Measurements from ENCODE around the gene POMGNT1. TPM values are rescaled to one million over a fixed set of nuclear protein-coding genes. Genes with fewer than 3 reads are reported as not detected.

The POMGNT1 gene
- total RNA-seq, 1 donor from 2014 or later: 55.7 TPM

GRCh38 chr1:46176211-46176865, 21.9 kb downstream of the POMGNT1 start, which contains the start of gene P3R3URF:
TSS of gene P3R3URF (minus strand) at chr1:46176488. CDS start at chr1:46176471, 17 bp downstream.
- Histone ChIP-seq H3K4me1 (peaks cover 8% of the 10 kb centered on the region), H4K20me1 (ENCODE audit: low read depth) (no peaks in the 10 kb centered on the region), H3K79me2 (ENCODE audit: low read depth) (no peaks in the 10 kb centered on the region), H3K4me2 (no peak within 1 kb of the TSS), H3K9ac (no peak within 1 kb of the TSS), H3K27ac (no peak within 1 kb of the TSS), H3F3A (ENCODE audit: low read depth) (no peaks in the 10 kb centered on the region), H2AFZ (replicated peaks) (no peak within 1 kb of the TSS), H3K36me3 (no peaks in the 10 kb centered on the region), H3K9me3 (ENCODE audit: low read depth) (no peaks in the 10 kb centered on the region), H3K27me3 (no peaks in the 10 kb centered on the region), H3K4me3 (no peak within 1 kb of the TSS)
- no peaks in the 10 kb centered on the region for H3K9me3 Mint-ChIP-seq
- DNase-seq (ENCODE audit: low spot score): no peak
- no peak within 1 kb of the TSS for H3K4me3 Mint-ChIP-seq
- H3K36me3 Mint-ChIP-seq: no peaks in the 10 kb centered on the region
- no peak for TF ChIP-seq EZH2phosphoT487 (IDR thresholded peaks at IDR 0.05)
- no peak for TF ChIP-seq EZH2 (IDR thresholded peaks at IDR 0.05)
- TF ChIP-seq, protein P1, sequence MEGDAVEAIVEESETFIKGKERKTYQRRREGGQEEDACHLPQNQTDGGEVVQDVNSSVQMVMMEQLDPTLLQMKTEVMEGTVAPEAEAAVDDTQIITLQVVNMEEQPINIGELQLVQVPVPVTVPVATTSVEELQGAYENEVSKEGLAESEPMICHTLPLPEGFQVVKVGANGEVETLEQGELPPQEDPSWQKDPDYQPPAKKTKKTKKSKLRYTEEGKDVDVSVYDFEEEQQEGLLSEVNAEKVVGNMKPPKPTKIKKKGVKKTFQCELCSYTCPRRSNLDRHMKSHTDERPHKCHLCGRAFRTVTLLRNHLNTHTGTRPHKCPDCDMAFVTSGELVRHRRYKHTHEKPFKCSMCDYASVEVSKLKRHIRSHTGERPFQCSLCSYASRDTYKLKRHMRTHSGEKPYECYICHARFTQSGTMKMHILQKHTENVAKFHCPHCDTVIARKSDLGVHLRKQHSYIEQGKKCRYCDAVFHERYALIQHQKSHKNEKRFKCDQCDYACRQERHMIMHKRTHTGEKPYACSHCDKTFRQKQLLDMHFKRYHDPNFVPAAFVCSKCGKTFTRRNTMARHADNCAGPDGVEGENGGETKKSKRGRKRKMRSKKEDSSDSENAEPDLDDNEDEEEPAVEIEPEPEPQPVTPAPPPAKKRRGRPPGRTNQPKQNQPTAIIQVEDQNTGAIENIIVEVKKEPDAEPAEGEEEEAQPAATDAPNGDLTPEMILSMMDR (IDR thresholded peaks at IDR 0.05): no peak
- no peak within 1 kb of the TSS for H3K27ac Mint-ChIP-seq
- H3K4me1 Mint-ChIP-seq: peaks cover 8% of the 10 kb centered on the region
- no peaks in the 10 kb centered on the region for H3K27me3 Mint-ChIP-seq (ENCODE audit: insufficient read depth, low read depth)

DNA sequence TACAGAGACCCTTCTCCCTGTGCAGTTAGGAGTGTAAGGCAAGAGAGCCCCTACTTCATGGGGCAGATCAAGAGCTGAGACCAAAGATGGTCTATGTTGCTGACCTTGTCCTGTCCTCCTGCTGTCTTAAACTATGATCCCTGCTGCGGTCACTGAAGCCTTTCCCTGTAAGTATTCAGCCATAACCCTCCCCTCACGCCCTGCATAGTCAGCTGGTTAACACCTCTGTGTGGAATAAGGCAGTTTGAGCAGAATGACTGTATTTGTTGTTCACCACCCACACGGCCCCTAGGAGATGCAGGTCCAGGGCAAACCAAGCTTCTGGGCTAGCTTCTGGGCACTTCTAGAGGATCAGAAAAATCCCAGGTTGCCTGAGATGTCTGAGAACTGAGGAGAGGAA, 23.0 kb downstream of the POMGNT1 start:
- no peaks in the 10 kb centered on the region for H3K27me3 Mint-ChIP-seq (ENCODE audit: insufficient read depth, low read depth)
- no peaks in the 10 kb centered on the region for H3K36me3 Mint-ChIP-seq
- no peaks in the 10 kb centered on the region for H3K9me3 Mint-ChIP-seq
- Histone ChIP-seq H3K4me1 (peaks cover 8% of the 10 kb centered on the region), H3K79me2 (ENCODE audit: low read depth) (no peaks in the 10 kb centered on the region), H3K4me3 (no peak overlapping the region), H3K4me2 (no peak overlapping the region), H3K27ac (no peak overlapping the region), H3K27me3 (no peaks in the 10 kb centered on the region), H3K9me3 (ENCODE audit: low read depth) (no peaks in the 10 kb centered on the region), H3F3A (ENCODE audit: low read depth) (no peaks in the 10 kb centered on the region), H2AFZ (replicated peaks) (no peak overlapping the region), H3K36me3 (no peaks in the 10 kb centered on the region), H3K9ac (no peak overlapping the region), H4K20me1 (ENCODE audit: low read depth) (no peaks in the 10 kb centered on the region)
- no peak overlapping the region for H3K4me3 Mint-ChIP-seq
- H3K4me1 Mint-ChIP-seq: peaks cover 5% of the 10 kb centered on the region
- no peak overlapping the region for H3K27ac Mint-ChIP-seq
- TF ChIP-seq, protein P1 (IDR thresholded peaks at IDR 0.05): no peak
- DNase-seq (ENCODE audit: low spot score): no peak

GRCh38 chr1:46174448-46175231, 23.6 kb downstream of the POMGNT1 start, which contains the start of gene TSPAN1:
TSS of gene TSPAN1 (plus strand) at chr1:46175087. CDS start at chr1:46181108, 6,021 bp downstream.
- no peak within 1 kb of the TSS for H3K9ac ChIP-seq
- Mint-ChIP-seq H3K27ac (no peak within 1 kb of the TSS), H3K4me3 (no peak within 1 kb of the TSS), H3K4me1 (peaks cover 5% of the 10 kb centered on the region), H3K27me3 (ENCODE audit: insufficient read depth, low read depth) (no peaks in the 10 kb centered on the region), H3K36me3 (no peaks in the 10 kb centered on the region), H3K9me3 (no peaks in the 10 kb centered on the region)
- H3K27ac ChIP-seq: no peak within 1 kb of the TSS
- TF ChIP-seq EZH2 (IDR thresholded peaks at IDR 0.05) (no peak), EZH2phosphoT487 (IDR thresholded peaks at IDR 0.05) (no peak)
- TF ChIP-seq, protein P1 (IDR thresholded peaks at IDR 0.05): no peak
- no peaks in the 10 kb centered on the region for H4K20me1 ChIP-seq (ENCODE audit: low read depth)
- no peak within 1 kb of the TSS for H3K4me2 ChIP-seq
- H2AFZ ChIP-seq (replicated peaks): no peak within 1 kb of the TSS
- peaks cover 8% of the 10 kb centered on the region for H3K4me1 ChIP-seq
- no peaks in the 10 kb centered on the region for H3F3A ChIP-seq (ENCODE audit: low read depth)
- H3K79me2 ChIP-seq (ENCODE audit: low read depth): no peaks in the 10 kb centered on the region
- H3K9me3 ChIP-seq (ENCODE audit: low read depth): no peaks in the 10 kb centered on the region
- H3K36me3 ChIP-seq: no peaks in the 10 kb centered on the region
- no peak within 1 kb of the TSS for H3K4me3 ChIP-seq
- no peak for DNase-seq (ENCODE audit: low spot score)
- no peaks in the 10 kb centered on the region for H3K27me3 ChIP-seq
